SK-N-SH (cell line): ENCODE results near the gene HNRNPF. TPM values are rescaled to one million over a fixed set of nuclear protein-coding genes. Genes with fewer than 3 reads are reported as not detected.

Experiments
- CTCF ChIA-PET: fragments of 300-600, 350-600 bp; formaldehyde crosslinking; extraction: SDS; loops from one replicate; lab custom pipeline; 2021; lab: Yijun Ruan, JAX
- POLR2A ChIA-PET: fragments of 350-600 bp; sonication (Branson Sonifier 250); formaldehyde crosslinking; extraction: SDS; loops from one replicate; lab custom pipeline; 2020; ENCODE audit warnings: antibody characterized with exemption, inconsistent platforms; lab: Yijun Ruan, JAX
- DNase-seq: peaks from one replicate; pipeline ENCODE4 v3.0.0; 2012
- H2AFZ ChIP-seq: fragments of 200-600 bp; sonication (generic); 2 replicates; pipeline ENCODE4 v1.8.1; 2016; ENCODE audit warnings: antibody characterized with exemption, mild to moderate bottlenecking, low read depth
- H3F3A ChIP-seq: fragments of 200-600 bp; sonication (generic); replicated peaks from 2 replicates; pipeline ENCODE3; 2016; ENCODE audit warnings: antibody characterized with exemption, mild to moderate bottlenecking; ENCODE audit not compliant: insufficient read depth
- H3K27ac ChIP-seq, 2 experiments: fragments of 200-500 bp in 1 of 2; fragments of 200-600 bp in 1 of 2; sonication (Bioruptor generic) in 1 of 2; sonication (generic), shearing (Covaris generic) in 1 of 2; 2 replicates each; pipeline versions ENCODE4 v1.5.1 to v1.6.1; 2014 to 2016; ENCODE audit warnings: low read depth in 2 of 2, inconsistent platforms in 1 of 2, low read length in 1 of 2, mild to moderate bottlenecking in 1 of 2, mixed read lengths in 1 of 2
- H3K27me3 ChIP-seq: fragments of 200-600 bp; sonication (generic), shearing (Covaris generic); 2 replicates; pipeline ENCODE4 v1.6.1; 2016; ENCODE audit warnings: mixed run types; ENCODE audit not compliant: insufficient read depth
- H3K36me3 ChIP-seq, 2 experiments: fragments of 200-500 bp in 1 of 2; fragments of 200-600 bp in 1 of 2; sonication (Bioruptor generic) in 1 of 2; sonication (generic) in 1 of 2; replicated peaks in 1 of 2; 2 replicates each; pipeline versions ENCODE3 to v1.5.1; 2014 to 2016; ENCODE audit warnings: low read length in 1 of 2, mild to moderate bottlenecking in 1 of 2; ENCODE audit not compliant: insufficient read depth in 2 of 2, control insufficient read depth in 1 of 2
- H3K4me1 ChIP-seq, 2 experiments: fragments of 200-500 bp in 1 of 2; fragments of 200-600 bp in 1 of 2; sonication (Bioruptor generic) in 1 of 2; sonication (generic), shearing (Covaris generic) in 1 of 2; 2 replicates each; pipeline versions ENCODE4 v1.5.1 to v1.6.1; 2014 to 2016; ENCODE audit warnings: low read depth in 1 of 2, low read length in 1 of 2, mixed run types in 1 of 2; ENCODE audit not compliant: insufficient read depth in 2 of 2, control insufficient read depth in 1 of 2
- H3K4me2 ChIP-seq: fragments of 200-600 bp; sonication (generic), shearing (Covaris generic); 2 replicates; pipeline ENCODE4 v1.6.1; 2017; ENCODE audit warnings: mixed run types
- H3K4me3 ChIP-seq, 2 experiments: fragments of 200-500 bp in 1 of 2; fragments of 200-600 bp in 1 of 2; sonication (Bioruptor generic) in 1 of 2; sonication (generic), shearing (Covaris generic) in 1 of 2; 2 replicates each; pipeline versions ENCODE4 v1.5.1 to v1.8.1; 2014 to 2016; ENCODE audit warnings: low read depth in 2 of 2, inconsistent platforms in 1 of 2, low read length in 1 of 2, mild to moderate bottlenecking in 1 of 2, mixed read lengths in 1 of 2, moderate library complexity in 1 of 2
- H3K79me2 ChIP-seq: fragments of 200-600 bp; sonication (generic); 2 replicates; pipeline ENCODE4 v1.8.1; 2017; ENCODE audit warnings: mild to moderate bottlenecking; ENCODE audit not compliant: insufficient read depth
- H3K9ac ChIP-seq: fragments of 200-600 bp; sonication (generic); 2 replicates; pipeline ENCODE4 v1.6.1; 2017; ENCODE audit warnings: mixed run types
- H3K9me2 ChIP-seq: fragments of 200-600 bp; sonication (generic); 2 replicates; pipeline ENCODE4 v1.6.1; 2017; ENCODE audit warnings: mixed run types
- H3K9me3 ChIP-seq: fragments of 200-600 bp; sonication (generic); 2 replicates; pipeline ENCODE4 v1.6.1; 2017; ENCODE audit warnings: mixed run types, mild to moderate bottlenecking, moderate library complexity
- H4K20me1 ChIP-seq: fragments of 200-600 bp; sonication (generic); 2 replicates; pipeline ENCODE4 v1.6.1; 2017; ENCODE audit warnings: mild to moderate bottlenecking, mixed run types; ENCODE audit not compliant: insufficient read depth
- FOXM1 ChIP-seq: IDR thresholded peaks from 2 replicates; pipeline ENCODE4 v1.4.0; 2012; ENCODE audit warnings: low read depth, mild to moderate bottlenecking
- IRF3 ChIP-seq: fragments of 150-350 bp; IDR thresholded peaks from 2 replicates; pipeline ENCODE4 v1.6.1; 2016; ENCODE audit warnings: mild to moderate bottlenecking, low read depth, low read length
- NFIC ChIP-seq: IDR thresholded peaks from 2 replicates; pipeline ENCODE4 v1.4.0; 2012; ENCODE audit warnings: borderline replicate concordance
- NRF1 ChIP-seq: IDR thresholded peaks from 2 replicates; pipeline ENCODE4 v1.6.1; 2012; ENCODE audit warnings: low read depth, mild to moderate bottlenecking, low read length
- POLR2AphosphoS5 ChIP-seq: IDR thresholded peaks from 2 replicates; pipeline ENCODE4 v1.6.1; 2012; ENCODE audit warnings: low read depth, low read length
- RAD21 ChIP-seq: IDR thresholded peaks from 2 replicates; pipeline ENCODE4 v1.6.1; 2012; ENCODE audit warnings: mild to moderate bottlenecking, low read length
- YY1 ChIP-seq: IDR thresholded peaks from 2 replicates; pipeline ENCODE4 v1.4.0; 2012; ENCODE audit warnings: low read depth, mild to moderate bottlenecking
- ZBTB33 ChIP-seq: IDR thresholded peaks from 2 replicates; pipeline ENCODE4 v1.4.0; 2012; ENCODE audit warnings: low read depth, borderline replicate concordance
- WGBS: methylation state at CpG from one replicate; pipeline ENCODE4 v1.1.6; 2017; ENCODE audit warnings: low lambda C conversion rate; 5-methylcytosine and 5-hydroxymethylcytosine counted together
- polyA plus RNA-seq, 3 experiments: library from polyadenylated mRNA; depleted of rRNA; stranded (reverse); fragments of >200 nt; gene quantifications; 2 replicates each; pipeline ENCODE4 v1.2.3, GENCODE V29; 2012
- TF ChIP-seq, protein P1 (sequence below): IDR thresholded peaks from 2 replicates; pipeline ENCODE4 v1.6.1; 2012; ENCODE audit warnings: mild to moderate bottlenecking, low read depth, low read length, moderate library complexity
- TF ChIP-seq, protein P2 (sequence below): IDR thresholded peaks from 2 replicates; pipeline ENCODE4; 2012

The HNRNPF gene
- polyA plus RNA-seq, 1 of the 3 experiments (the other 2 are of a cell fraction) = 195 TPM

- TF ChIP-seq POLR2AphosphoS5 (no peak), FOXM1 (no peak), RAD21 (no peak), NFIC (no peak), ZBTB33 (no peak)
These were observed 19.1 kb downstream of the HNRNPF start (continued) for GRCh38 chr10:43389867-43390266.

- ChIA-PET CTCF (no interaction called here), POLR2A (interaction anchor here (1.0 kb wide), 1 partner anchor 8 kb away, joined by 3 read pairs; no protein-coding TSS in a partner anchor)
- Histone ChIP-seq H3K27ac (no peak overlapping the region), H3K4me2 (no peak overlapping the region), H3K9me3 (no peaks in the 10 kb centered on the region), H4K20me1 (peaks cover 85% of the 10 kb centered on the region), H3K4me1 (peaks cover 0 to 4% of the 10 kb centered on the region in 2 experiments; a peak in 1 of 4 replicates), H3K4me3 (no peak overlapping the region), H3K36me3 (peaks cover 68 to 69% of the 10 kb centered on the region in 2 experiments), H2AFZ (no peak overlapping the region), H3K27me3 (no peaks in the 10 kb centered on the region), H3K9me2 (no peaks in the 10 kb centered on the region), H3F3A (peaks cover 41% of the 10 kb centered on the region), H3K79me2 (peaks cover 48% of the 10 kb centered on the region), H3K9ac (no peak overlapping the region)
- DNase-seq = no peak
- 95% methylated on average over 5 of the region's 5 CpGs for WGBS
- TF ChIP-seq, protein P1, sequence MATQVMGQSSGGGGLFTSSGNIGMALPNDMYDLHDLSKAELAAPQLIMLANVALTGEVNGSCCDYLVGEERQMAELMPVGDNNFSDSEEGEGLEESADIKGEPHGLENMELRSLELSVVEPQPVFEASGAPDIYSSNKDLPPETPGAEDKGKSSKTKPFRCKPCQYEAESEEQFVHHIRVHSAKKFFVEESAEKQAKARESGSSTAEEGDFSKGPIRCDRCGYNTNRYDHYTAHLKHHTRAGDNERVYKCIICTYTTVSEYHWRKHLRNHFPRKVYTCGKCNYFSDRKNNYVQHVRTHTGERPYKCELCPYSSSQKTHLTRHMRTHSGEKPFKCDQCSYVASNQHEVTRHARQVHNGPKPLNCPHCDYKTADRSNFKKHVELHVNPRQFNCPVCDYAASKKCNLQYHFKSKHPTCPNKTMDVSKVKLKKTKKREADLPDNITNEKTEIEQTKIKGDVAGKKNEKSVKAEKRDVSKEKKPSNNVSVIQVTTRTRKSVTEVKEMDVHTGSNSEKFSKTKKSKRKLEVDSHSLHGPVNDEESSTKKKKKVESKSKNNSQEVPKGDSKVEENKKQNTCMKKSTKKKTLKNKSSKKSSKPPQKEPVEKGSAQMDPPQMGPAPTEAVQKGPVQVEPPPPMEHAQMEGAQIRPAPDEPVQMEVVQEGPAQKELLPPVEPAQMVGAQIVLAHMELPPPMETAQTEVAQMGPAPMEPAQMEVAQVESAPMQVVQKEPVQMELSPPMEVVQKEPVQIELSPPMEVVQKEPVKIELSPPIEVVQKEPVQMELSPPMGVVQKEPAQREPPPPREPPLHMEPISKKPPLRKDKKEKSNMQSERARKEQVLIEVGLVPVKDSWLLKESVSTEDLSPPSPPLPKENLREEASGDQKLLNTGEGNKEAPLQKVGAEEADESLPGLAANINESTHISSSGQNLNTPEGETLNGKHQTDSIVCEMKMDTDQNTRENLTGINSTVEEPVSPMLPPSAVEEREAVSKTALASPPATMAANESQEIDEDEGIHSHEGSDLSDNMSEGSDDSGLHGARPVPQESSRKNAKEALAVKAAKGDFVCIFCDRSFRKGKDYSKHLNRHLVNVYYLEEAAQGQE = no peak
- TF ChIP-seq FOXM1 (no peak), NRF1 (no peak), IRF3 (no peak), NFIC (no peak), YY1 (no peak)
- TF ChIP-seq, protein P2, sequence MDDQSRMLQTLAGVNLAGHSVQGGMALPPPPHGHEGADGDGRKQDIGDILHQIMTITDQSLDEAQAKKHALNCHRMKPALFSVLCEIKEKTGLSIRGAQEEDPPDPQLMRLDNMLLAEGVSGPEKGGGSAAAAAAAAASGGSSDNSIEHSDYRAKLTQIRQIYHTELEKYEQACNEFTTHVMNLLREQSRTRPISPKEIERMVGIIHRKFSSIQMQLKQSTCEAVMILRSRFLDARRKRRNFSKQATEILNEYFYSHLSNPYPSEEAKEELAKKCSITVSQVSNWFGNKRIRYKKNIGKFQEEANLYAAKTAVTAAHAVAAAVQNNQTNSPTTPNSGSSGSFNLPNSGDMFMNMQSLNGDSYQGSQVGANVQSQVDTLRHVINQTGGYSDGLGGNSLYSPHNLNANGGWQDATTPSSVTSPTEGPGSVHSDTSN = no peak
- TF ChIP-seq, all 33 proteins: peak for 0
These were observed 21.3 kb downstream of the HNRNPF start for GRCh38 chr10:43387678-43388032.
